Measurements from ENCODE around the gene RRP12.

DNA sequence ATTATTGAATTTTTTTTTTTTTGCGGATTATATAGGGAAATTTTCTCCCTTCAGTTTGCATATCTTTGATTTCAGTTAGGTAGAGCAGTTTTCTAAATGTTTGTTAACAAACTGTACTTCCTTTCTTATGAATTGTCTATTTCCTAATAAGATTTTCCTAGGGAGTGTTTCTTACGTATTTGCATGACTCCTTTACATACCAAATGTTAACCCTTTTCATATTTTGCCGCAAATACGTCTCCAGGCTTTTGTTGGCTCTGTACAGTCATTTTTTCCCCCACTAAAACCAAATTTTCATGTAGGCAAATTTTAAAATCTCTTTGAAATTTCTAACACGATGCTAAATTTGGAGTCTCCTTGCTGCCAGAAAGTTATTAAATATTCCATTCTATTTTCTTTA, 64.7 kb downstream of the RRP12 start:
- TF ChIP-seq CTCF (IDR thresholded peaks at IDR 0.05; ENCODE audit: low read length) (no peak), EZH2 (IDR thresholded peaks at IDR 0.05; ENCODE audit: borderline replicate concordance, low read length) (no peak)

All from OCI-LY1 (cell line).